NCI-H1048 (cell line): Measurements from ENCODE around the gene RHPN2.
"Not testable (repeated sequence)": the region's sequence is repeated elsewhere in the genome, so short reads cannot be mapped to it uniquely, and the experiment has no call there.

Source experiments
- DNase-seq: peaks from one replicate; lab custom pipeline; 2025; lab: John Stamatoyannopoulos, UW

RHPN2 gene

GRCh38 chr19:33064458-33064791, 263 bp downstream of the RHPN2 start:
- no peak for DNase-seq

DNA sequence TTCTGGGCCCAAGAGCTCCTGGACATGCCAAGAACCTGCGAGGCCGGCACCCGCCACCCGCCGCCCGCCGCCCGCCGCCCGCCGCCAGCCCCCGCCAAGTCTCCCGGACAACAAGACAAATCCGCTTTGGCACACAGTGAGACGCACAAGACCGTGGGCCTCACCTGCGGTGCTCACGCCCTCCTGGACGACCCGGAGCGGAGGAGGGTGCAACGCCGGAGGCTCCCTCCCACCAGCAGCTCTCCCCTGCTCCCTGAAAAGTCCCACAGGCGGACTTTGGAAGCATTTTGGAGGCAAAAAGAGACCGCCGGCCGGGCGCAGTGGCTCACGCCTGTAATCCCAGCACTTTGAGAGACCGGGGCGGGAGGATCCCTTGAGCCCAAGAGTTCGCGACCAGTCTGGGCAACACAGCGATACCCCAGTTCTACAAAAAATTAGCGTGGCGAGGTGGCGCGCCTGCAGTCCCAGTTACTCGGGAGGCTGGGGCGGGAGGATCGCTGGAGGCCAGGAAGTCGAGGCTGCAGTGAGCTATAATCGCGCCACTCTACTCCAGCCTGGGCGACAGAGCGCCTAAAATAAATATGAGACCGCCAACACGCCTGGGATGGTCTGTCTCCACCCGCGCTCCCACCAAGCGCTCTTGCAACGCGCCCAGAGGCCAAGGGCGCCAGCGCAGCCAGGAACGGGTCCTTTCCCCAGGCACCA, 783 bp downstream of the RHPN2 start:
- DNase-seq = no peak

DNA sequence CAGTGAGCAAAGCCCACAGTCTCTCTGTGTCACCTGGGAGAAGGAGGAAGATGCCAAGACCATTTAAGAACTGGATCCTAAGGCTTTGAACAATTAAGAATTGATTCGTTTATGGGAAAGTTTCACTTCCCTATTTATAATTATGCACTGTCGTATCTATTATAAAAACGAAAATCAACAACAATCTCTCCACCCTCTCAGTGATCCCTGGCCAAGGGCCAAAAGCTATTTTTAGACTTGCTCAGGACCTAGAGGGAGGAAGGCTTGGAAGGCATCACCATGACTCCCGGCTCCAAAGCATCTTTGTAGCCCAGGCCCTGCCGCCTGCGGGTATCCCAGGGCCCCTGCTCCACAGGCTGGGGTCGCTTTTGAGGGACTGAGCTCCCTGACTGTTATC, 1.3 kb downstream of the RHPN2 start:
- DNase-seq = no peak

DNA sequence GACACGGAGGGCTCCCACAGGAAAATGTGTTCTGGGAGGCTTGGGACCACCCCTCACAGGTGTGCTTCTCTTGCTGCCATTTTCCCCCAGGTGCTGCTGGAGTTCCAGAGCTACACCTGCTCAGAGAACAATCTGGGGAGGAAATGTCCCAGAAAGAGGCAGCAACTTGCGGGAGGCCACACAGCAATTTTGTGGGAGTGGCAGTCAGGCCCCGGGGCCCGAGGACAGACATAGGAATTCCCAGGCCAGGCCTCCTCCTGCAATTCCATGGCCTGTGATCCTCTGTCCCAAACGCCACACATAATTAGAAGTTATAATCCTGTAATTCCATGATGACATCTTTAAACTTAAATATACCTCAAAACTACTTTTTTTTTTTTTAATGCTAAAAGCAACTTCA, 1.8 kb downstream of the RHPN2 start:
- DNase-seq = no peak

GRCh38 chr19:33060586-33060985, 4.1 kb downstream of the RHPN2 start:
- DNase-seq = no peak

- DNase-seq = no peak
Measured at GRCh38 chr19:33055718-33056117, 9.0 kb downstream of the RHPN2 start.

GRCh38 chr19:33054623-33055022, 10.1 kb downstream of the RHPN2 start:
- no peak for DNase-seq

- no peak for DNase-seq
Measured at GRCh38 chr19:33052352-33052972, 12.2 kb downstream of the RHPN2 start.

GRCh38 chr19:33050110-33050509, 14.6 kb downstream of the RHPN2 start:
- DNase-seq = no peak

GRCh38 chr19:33048806-33049676, 15.6 kb downstream of the RHPN2 start:
- no peak for DNase-seq

- DNase-seq = no peak
Measured at GRCh38 chr19:33047422-33047821, 17.3 kb downstream of the RHPN2 start.

GRCh38 chr19:33041828-33042160, 22.9 kb downstream of the RHPN2 start:
- not testable (repeated sequence) for DNase-seq

DNA sequence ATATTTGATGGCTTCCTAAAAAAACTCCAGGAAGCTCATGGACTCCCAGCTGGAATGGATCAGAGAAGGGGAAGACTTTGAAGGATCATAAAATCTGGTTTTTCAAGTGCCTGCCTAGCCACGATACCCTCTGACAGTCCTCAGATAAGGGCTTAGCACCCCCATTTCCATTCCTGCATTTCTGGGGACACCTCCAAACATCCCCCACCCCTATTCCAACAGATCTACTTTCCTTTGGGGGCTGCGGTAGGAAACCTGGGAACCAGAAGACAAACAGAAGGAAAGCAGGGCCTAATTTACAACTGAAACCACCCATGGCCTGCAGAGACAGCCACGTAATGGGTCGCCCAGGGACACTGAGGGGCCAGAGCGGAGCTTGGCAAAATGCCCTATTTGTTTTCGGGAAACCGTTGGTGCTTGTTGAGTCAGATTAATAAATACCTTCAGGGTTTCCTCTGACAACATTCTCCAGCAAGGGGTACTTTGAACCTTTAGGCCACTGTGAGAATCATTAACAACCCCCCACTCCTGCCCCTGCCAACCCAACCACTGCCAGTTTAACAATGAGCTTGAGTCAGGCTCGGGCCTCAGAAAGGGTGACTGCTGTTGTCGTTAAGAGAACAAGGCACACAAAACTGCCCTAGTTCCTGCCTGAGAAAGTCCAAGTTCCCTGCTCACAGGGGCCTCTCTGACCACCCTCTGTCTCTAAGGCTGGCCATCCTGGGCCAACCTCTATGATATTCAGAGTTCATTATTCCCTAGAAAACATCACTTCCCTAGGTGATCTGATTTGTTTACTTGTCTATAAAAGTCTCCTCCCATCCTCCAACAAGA, 23.5 kb downstream of the RHPN2 start:
- DNase-seq = no peak

DNA sequence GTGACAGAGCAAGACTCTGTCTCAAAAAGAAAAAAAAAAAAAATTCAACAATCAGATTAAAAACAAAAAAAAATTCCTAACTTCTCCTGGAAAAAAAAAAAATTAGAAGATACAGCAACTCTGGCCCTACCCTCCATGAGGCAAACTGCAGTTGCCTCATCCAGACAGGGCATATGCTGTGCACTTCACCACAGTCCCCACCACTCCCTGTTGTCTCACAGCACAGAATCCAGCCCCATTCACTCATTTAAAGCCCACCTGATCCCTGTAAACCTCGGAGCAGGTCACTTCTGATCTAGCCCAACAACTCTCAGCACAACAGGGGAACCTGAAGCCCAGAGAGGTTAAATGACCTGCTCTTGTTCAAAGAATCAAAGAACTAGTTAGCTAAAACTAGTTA, 24.9 kb downstream of the RHPN2 start:
- no peak for DNase-seq

DNA sequence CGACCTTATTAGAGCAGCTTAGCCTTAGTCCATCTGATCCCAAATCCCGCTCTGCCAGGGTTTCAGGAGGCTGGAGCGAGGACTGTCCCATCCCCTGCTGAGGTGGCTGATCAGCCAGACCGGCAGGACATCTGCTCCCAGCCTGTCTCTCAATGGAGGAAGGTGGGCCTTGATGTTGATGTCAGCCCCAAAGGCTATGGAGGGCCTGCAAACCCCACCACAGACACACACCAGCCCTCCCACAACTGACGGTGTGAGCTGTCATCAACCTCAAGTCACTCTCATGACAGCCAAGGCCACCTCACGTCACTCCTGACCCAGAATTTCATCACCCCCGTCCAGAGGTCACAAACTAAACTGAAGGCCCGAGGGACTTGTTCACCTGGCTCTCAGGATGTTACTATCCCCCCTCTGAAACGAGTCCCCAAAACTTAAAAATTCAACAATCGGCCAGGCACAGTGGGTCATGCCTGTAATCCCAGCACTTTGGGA, 25.5 kb downstream of the RHPN2 start:
- DNase-seq = no peak

DNA sequence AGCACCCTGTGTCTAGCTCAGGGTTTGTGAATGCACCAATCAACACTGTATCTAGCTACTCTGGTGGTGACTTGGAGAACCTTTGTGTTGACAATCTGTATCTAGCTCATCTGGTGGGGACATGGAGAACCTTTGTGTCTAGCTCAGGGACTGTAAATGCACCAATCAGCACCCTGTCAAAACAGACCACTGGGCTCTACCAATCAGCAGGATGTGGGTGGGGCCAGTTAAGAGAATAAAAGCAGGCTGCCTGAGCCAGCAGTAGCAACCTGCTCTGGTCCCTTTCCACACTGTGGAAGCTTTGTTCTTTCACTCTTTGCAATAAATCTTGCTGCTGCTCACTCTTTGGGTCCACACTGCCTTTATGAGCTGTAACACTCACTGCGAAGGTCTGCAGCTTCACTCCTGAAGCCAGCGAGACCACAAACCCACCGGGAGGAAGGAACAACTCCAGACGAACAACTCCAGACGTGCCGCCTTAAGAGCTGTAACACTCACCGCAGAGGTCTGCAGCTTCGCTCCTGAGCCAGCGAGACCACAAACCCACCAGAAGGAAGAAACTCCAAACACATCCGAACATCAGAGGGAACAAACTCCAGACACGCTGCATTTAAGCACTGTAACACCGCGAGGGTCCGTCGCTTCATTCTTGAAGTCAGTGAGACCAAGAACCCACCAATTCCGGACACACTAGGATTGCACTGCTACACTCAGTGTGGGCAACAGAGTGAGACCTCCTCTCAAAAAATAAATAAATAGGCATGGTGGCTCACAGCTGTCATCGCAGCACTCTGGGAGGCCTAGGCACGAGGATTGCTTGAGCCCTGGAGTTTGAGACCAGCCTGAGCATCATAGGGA, 27.3 kb downstream of the RHPN2 start:
- DNase-seq = not testable (repeated sequence)

DNA sequence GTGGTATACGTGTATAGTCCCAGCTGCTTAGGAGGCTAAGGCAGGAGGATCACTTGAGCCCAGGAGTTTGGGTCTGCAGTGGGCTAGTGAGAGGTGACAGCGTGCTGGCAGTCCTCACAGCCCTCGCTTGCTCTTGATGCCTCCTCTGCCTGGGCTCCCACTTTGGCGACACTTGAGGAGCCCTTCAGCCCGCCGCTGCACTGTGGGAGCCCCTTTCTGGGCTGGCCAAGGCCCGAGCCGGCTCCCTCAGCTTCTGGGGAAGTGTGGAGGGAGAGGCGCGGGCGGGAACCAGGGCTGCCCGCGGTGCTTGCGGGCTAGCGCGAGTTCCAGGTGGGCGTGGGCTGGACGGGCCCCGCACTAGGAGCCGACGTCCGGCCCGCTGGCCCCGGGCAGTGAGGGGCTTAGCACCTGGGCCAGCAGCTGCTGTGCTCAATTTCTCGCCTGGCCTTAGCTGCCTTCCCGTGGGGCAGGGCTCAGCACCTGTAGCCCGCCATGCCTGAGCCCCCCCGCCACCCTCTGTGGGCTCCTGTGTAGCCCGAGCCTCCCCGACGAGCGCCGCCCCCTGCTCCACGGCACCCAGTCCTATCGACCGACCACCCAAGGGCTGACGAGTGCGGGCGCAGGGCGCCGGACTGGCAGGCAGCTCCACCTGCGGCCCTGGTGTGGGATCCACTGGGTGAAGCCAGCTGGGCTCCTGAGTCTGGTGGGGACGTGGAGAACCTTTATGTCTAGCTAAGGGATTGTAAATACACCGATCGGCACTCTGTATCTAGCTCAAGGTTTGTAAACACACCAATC, 28.1 kb downstream of the RHPN2 start:
- not testable (repeated sequence) for DNase-seq

DNA sequence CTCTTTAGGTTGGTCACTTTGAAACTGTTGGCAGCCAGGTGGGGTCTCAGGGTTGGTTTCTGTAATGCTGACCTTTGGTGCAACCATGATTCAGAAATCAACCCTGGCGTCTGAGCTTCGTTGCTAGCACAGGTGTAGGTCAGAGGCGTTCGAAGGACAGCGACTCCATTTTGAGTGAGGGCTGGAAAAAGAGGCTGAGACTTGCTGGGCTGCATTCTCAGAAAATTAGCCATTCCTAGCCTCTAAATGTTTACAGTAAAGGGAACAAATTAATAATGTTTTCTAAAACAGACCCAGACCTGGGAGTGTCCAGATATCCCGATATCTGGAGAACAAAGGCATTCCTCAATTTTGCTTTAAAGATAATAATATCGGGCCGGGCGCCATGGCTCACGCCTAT, 29.2 kb downstream of the RHPN2 start:
- no peak for DNase-seq

DNA sequence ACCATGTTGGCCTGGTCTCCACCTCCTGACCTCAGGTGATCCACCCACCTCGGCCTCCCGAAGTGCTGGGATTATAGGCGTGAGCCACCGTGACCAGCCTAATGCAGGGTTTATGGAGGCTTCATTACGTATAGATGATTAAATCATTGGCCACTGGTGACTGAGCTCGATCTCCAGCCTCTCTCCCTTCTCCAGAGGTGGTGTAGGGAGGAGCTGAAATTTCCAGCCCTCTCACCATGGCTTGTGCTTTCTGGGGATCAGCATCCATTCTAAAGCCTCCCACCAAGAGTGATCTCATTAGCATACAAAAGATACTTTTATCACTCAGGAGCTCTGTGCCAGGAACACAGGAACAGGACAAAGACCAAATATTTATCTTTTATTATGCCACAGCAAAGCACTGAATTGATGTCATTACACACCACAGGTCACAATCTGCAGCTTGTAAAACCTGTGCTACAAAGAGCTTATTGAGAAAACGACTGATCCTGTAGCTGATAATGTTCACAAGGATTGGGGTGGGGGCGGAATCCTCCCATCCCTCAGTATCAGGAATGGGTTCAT, 32.4 kb downstream of the RHPN2 start:
- no peak for DNase-seq

DNA sequence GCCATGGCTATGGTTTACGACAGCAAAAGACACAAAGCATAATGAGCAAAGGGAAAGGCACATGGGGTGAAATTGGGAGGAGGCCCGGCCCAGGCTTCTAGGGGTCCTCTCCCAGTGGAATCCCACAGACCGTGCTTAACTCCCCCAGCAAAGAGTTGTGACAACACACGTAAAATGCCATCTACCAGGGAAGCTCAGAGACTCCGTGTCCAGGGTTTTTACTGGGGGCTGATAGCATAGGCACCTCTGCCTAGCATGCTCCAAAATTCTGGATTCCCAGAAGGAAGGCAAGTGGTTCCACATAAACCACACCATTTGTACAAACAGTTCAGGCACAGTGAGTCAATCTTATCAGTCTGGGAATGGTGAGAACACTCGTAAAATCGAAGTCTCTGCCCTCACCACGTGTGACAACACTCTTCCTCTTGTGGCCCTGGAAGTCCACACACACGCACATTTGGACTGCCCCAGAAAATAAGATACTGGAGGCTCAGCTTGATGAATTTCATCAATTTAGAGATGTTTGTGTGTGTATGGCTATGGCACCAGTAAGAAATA, 34.9 kb downstream of the RHPN2 start:
- no peak for DNase-seq
